HG02678 (cell line): ENCODE measurements around the gene LCE1D.

ENCODE experiments used
- ATAC-seq: cut with Tn5 transposase; IDR thresholded peaks from one replicate; pipeline ENCODE4 v1.9.1; 2021; ENCODE audit warnings: mild to moderate bottlenecking, moderate library complexity; ENCODE audit not compliant: unreplicated experiment

Gene LCE1D

GRCh38 chr1:152796421-152796820 is at the start of gene LCE1D:
TSS of gene LCE1D (plus strand) at chr1:152796721. CDS start at chr1:152797795, 1,074 bp downstream.
- no peak for ATAC-seq

- ATAC-seq = no peak
These were observed 48.7 kb upstream of the LCE1D start for GRCh38 chr1:152747831-152748230.

GRCh38 chr1:152752225-152752624 is 44.3 kb upstream of the LCE1D start:
- no peak for ATAC-seq

- ATAC-seq = no peak
These were observed 42.9 kb upstream of the LCE1D start for GRCh38 chr1:152753586-152753985.

- no peak for ATAC-seq
These were observed 39.6 kb upstream of the LCE1D start for GRCh38 chr1:152756872-152757271.

- no peak for ATAC-seq
These were observed 38.8 kb upstream of the LCE1D start, which contains the start of gene KPRP for GRCh38 chr1:152757747-152758146. TSS of gene KPRP (plus strand) at chr1:152758025. CDS start at chr1:152759589, 1,564 bp downstream.

- no peak for ATAC-seq
These were observed 37.9 kb upstream of the LCE1D start for GRCh38 chr1:152758636-152759035.

- ATAC-seq = no peak
These were observed 36.9 kb upstream of the LCE1D start for GRCh38 chr1:152759453-152760173.

- ATAC-seq = no peak
These were observed 35.9 kb upstream of the LCE1D start for GRCh38 chr1:152760551-152761190.

- no peak for ATAC-seq
These were observed 34.8 kb upstream of the LCE1D start for GRCh38 chr1:152761609-152762213.

GRCh38 chr1:152768847-152769533 is 27.5 kb upstream of the LCE1D start:
- ATAC-seq = no peak

GRCh38 chr1:152770411-152770810 is 26.1 kb upstream of the LCE1D start:
- no peak for ATAC-seq

GRCh38 chr1:152774875-152775274 is 21.6 kb upstream of the LCE1D start, which contains the start of gene LCE1F:
TSS of gene LCE1F (plus strand) at chr1:152775140. CDS start at chr1:152776372, 1,232 bp downstream.
- ATAC-seq = no peak

GRCh38 chr1:152776361-152776760 is 20.2 kb upstream of the LCE1D start:
- ATAC-seq = no peak

- no peak for ATAC-seq
These were observed 18.9 kb upstream of the LCE1D start for GRCh38 chr1:152777510-152778137.

- ATAC-seq = no peak
These were observed 13.4 kb upstream of the LCE1D start for GRCh38 chr1:152783095-152783494.

- no peak for ATAC-seq
These were observed 10.4 kb upstream of the LCE1D start, which contains the start of gene LCE1E for GRCh38 chr1:152786077-152786476. TSS of gene LCE1E (plus strand) at chr1:152786257. CDS start at chr1:152787300, 1,043 bp downstream.

GRCh38 chr1:152795686-152796085 is 835 bp upstream of the LCE1D start:
- ATAC-seq = no peak

GRCh38 chr1:152801333-152801732 is 4.8 kb downstream of the LCE1D start:
- no peak for ATAC-seq

GRCh38 chr1:152806576-152806975 is 10.1 kb downstream of the LCE1D start, which contains the start of gene LCE1C:
TSS of gene LCE1C (minus strand) at chr1:152806651. CDS start at chr1:152805478, 1,173 bp downstream.
- ATAC-seq = no peak

- no peak for ATAC-seq
These were observed 14.5 kb downstream of the LCE1D start for GRCh38 chr1:152811050-152811449.
